Activated naive CD4-positive, alpha-beta T cell treated with anti-CD3 and anti-CD28 coated beads, Interleukin-2, amount 50 U/mL, for 16 hours (primary cell): ENCODE results near the gene CRB2.
"Not testable (repeated sequence)": the region's sequence is repeated elsewhere in the genome, so short reads cannot be mapped to it uniquely, and the experiment has no call there.

Experiments used
- DNase-seq: peaks from one replicate; pipeline ENCODE4 v3.0.0-alpha.2; 2020

CRB2 gene

GRCh38 chr9:123329329-123329955 is 26.6 kb upstream of the CRB2 start:
- DNase-seq: no peak

DNA sequence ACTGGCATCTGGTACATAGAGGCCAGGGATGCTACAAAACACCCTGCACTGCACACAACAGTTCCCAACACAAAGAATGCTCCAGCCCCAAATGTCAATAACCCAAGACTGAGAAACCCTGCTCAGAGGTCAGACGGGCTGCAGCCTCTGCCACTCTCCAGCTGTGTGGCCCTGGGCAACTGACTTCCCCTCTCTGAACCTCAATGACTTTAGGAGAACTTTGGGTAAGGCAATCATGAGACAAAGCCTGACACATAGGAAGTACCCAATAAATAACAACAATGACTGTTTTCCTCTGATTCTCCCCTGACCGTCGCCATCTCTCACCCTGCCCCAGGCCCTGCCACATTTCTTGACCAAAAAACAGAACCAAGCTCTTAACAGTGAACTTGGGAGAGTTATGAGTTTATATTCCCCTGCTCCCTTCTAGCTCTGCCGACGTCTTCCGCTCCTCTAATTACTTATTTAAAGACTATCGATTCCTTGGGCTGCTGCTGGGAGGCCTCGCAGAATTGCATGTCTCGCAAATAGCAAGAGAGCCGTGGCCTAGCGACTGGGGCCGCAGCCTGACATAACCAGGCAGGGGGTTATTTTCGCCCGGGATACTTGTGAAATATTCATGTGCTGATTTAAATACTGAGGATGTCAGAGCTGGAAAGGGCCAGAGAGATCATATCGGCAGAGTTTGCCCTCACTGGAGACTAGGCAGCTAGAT is 24.5 kb upstream of the CRB2 start:
- no peak for DNase-seq

GRCh38 chr9:123333058-123333669 is 22.8 kb upstream of the CRB2 start:
- DNase-seq: not testable (repeated sequence)

- no peak for DNase-seq
Measured at GRCh38 chr9:123334639-123335038, 21.4 kb upstream of the CRB2 start.

DNA sequence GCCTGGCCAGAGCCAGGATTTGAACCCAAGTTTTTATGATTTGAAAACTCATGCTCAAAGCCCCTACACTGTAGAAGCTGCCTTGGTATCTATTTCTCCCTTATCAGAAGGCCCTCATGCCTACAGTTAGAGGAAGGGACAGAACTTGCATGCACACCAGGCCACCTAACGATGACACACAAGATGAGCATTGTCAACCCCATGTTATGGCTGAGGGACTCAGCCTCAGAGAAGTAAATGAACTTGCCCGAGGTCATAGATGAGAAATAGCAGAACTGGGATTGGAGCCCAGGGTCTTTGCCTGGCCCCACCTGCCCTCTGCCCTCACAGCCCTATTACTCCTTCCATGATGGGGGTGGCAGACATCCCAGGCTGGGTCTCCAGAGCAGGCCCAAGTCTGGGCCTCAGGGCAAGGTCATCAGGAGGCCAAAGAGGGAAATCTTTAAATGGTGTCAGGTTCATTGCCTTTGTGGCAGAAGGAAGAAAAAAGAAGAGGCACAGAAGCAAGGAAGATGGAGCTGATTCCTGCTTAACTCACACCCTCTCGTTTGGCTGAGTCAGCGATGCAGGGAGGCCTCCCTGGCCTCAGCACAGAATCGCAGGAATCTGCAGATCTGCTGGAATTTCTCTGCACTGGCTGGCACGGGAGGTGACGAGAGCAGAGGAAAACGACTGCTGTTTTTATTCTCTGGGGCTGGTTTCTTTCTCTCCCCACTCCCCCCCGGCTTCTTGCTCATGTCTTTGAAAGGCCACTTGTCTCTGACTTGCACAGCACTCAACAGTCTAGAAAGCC is 20.6 kb upstream of the CRB2 start:
- DNase-seq: no peak

DNA sequence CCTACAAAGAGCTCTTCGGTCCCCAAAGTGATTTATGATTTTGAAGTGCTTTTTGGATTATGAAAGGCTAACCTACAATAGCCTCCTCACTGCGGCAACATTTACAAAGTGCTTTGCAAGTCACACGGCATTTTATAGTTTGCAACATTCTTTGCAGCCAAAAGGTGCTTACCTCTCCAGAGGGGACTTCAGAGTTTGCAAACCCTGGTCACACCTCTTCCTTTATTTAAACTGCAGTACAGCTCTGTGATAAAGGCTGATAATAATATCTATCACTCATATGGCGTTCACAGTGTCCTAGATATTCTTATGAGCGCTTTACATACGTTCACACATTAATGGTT is 20.0 kb upstream of the CRB2 start:
- no peak for DNase-seq

- no peak for DNase-seq
Measured at GRCh38 chr9:123336449-123336848, 19.5 kb upstream of the CRB2 start.

DNA sequence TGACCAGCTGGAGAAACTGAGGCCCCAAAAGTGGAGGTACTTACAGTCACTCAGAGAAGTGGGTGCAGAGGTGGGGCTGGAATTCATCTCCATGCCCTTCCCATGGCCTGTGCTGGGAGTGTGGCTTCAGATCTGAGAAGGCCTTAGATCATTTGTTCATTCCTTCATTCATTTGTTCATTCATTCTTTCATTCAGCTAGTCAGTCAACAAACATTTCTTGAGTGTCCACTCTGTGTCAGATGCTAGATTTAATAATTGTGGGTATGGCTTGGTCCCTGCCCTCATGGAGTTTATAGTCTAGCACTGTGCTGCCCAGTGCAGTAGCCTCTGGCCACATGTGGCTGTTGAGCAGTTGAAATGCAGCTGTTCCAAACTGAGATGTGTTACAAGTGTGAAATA is 19.0 kb upstream of the CRB2 start:
- DNase-seq: no peak

DNA sequence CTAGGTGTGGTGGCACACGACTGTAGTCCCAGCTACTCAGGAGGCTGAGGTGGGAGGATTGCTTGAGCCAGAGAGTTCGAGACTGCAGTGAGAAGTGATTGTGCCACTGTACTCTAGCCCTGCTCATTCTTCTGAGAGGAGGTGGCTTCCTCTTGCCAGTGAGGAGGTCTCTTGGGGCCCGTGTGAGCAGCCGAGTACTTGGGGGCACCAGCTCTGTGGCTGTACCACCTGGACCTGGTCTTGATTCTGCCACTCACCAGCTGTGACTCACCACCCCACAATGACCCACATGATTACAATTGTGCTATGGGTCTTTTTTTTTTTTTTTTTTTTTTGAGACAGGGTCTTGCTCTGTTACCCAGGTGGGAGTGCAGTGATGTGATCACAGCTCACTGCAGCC is 18.0 kb upstream of the CRB2 start:
- DNase-seq: no peak

GRCh38 chr9:123338710-123339665 is 17.0 kb upstream of the CRB2 start:
- DNase-seq: peak; percentile 71

GRCh38 chr9:123339666-123340510 is 16.1 kb upstream of the CRB2 start:
- peak; percentile 62 for DNase-seq

DNA sequence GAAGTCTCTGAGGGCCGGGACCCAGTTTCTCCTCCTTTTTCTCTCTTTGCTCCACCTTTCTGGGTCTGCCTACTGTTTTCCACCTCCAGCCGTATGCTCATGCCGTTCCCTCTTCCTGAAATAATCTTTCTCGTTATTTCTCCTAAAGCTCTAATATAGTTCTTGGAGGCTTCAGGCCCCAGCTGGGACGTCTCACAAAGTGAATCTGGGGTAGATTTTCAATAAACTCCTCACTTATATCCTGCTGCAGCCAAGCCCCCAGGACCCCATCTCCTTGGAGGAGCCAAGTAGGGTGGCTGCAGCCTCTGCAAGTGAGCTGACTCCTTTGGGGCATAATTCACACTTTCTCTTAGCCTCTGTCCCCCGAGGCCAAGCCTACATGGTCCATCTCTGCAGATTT is 14.2 kb upstream of the CRB2 start:
- no peak for DNase-seq

GRCh38 chr9:123342247-123342646 is 13.8 kb upstream of the CRB2 start:
- DNase-seq: no peak

GRCh38 chr9:123343443-123344191 is 12.4 kb upstream of the CRB2 start:
- DNase-seq: no peak

DNA sequence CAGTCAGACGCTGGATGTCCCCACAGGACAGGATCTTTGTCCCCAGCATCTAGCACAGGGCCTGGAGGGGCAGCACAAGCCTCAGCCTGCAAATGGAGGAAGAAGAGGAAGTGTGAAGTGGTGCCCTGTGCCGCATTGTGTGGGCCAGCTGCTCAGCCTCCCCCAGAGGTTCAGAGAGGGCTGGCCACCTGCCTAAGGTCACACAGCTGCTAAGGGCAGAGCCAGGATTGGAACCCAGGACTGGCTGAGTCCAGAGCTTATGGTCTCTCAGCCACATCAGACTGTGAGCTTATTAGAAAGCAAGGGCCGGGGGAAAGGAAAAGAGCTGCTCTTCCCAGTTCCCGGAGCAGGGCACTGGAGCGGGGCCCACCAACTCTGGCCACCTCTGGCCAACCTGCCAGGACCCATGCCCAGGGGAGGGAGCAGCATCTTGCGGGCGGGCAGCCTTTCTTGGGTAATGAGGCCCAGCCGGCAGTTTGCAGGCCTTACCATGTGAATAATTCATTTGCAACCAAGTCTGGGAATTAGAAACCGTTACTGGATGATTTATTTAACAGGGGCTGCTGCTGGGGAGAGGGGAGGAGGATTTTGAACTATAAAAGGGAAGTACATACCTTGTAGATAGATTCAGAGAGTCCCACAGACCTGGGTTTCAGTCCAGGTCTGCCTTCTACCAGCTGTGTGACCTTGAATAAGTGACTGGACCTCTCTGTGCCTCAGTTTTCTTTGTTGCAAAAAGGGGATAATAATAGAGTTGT is 11.6 kb upstream of the CRB2 start:
- no peak for DNase-seq

DNA sequence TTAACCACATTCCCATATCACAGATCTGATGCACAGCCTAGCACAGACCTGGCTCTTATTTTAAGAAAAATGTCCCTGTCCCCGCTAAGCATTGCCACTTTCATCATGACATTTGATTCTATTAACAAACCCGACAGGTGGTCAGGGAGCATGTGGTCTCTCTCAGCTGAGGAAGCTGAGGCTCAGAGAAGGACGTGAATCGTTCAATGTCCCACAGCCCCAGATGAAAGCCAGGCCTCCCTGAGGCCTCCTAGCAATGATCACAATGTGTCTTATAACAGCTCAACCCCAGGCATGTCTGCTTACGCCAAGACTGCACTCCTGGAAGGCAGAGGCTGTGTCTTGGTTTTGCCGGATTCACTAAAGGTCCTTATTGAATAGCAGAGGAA is 10.4 kb upstream of the CRB2 start:
- no peak for DNase-seq

GRCh38 chr9:123346026-123346425 is 10.0 kb upstream of the CRB2 start:
- no peak for DNase-seq

DNA sequence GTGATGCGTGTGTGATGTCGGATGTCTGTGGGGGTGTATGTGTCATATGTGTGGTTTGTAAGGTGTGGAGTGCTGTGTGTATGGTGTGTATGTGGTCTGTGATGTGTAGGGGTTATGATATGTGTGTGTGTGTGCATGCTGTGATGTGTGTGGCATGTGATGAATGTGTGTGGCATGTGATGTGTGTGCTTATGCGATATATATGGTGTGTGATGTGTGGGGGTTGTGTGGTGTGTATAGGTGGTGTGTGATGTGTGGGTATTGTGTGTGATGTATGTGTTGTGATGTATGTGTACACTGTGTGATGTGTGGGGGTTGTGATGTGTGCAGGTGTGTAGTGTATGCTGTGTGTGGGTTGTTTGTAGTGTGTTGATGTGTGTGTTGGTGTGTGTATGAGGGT is 9.2 kb upstream of the CRB2 start:
- DNase-seq: no peak

- no peak for DNase-seq
Measured at GRCh38 chr9:123347289-123348060, 8.5 kb upstream of the CRB2 start.
